Stimulated activated CD8-positive, alpha-beta memory T cell treated with anti-CD3 and anti-CD28 coated beads, Interleukin-4, amount 100 ng/mL, for 48 hours (primary cell): ENCODE data around the gene ZNF573.

Experiments used
- DNase-seq: peaks from one replicate; pipeline ENCODE4 v3.0.0-alpha.2; 2020

ZNF573 gene

DNA sequence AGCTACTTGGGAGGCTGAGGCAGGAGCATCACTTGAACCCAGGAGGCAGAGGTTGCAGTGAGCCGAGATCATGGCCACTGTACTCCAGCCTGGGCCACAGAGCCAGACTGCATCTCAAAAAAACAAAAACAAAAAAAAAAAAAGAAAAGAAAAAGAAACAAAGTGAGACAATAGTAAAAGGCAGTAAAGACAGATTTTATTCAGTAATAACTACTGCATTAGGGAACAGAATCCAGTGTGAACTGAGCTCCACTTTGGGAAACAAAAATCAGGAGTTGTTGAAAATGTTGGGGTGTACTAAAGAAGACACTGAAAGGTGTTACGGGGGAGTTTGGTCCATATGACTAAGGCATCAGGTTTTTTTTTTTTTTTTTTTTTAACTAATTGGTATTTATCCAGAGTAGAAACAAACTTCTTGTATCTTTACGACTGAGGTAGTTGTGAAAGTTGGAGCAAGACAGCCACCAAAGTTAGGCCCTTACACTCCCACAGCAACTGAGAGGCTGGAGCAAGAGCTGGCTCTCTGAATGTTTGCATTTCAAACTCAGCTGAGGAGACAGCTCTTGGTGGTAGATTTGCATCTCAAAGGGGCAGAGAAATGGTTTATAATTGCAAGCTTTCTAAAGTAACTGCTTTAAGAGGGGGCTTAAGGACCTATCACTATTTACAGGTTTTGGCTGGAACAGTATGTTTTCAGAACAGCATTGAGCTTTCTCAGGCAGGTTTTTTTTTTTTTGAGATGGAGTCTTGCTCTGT is 84.1 kb downstream of the ZNF573 start:
- no peak for DNase-seq

DNA sequence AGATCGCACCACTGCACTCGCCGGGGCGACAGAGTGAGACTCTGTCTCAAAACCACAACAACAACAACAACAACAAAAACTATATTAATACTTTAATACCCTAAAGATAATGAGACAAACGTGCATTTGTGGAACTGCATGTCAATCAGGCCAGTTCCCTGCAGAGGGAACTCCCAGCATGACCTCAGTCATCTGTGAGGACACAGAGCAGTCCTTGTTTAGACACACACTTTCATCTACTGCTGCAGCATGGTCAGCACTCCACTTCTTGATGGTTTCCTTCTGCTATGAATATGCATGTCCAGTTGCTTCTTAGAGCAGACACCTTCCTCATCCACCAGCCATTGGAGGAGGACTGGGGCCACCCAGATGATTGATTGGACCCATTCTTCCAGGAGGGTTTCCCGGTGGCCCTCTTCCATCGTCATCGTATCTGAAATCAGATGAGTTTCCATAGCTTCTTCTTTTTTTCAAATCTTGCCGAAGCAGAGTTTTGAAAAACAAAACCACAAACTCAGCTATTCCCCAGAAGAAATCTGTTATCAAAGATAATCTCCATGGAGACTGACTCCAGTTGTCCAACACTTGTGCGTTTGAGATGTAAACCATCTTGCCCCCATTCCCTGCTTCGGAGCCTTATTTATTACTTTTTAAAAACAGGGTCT is 86.3 kb downstream of the ZNF573 start:
- DNase-seq: no peak

DNA sequence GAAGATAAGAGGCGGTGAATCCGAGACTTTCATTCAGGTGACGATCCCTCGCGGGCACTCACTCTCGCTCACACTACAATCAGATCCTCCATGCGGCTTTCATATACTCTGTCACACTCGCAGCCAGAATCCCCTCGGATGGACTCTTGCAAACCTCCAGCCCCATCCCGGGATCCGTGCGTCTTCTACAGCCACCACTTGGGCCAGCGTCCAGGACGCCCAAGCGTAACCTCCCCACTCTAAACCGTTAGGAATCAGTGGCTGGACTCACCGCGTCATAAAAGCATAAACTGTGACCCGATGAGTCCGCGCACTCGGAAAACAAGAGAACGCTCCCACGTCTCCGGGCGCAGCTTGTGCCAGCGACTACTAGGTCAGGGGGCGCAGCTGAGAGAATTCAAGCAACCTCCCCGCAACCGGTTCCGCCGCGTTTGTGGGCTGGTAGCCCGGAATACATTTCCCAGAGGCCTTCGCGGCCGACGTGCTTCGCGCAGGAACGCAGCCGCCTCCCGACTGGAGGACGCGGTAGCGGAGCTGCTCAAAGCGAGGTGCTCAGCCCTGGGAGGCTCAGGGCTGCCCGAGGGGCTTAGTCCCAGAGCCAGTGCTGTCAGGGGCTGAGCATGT is 87.4 kb downstream of the ZNF573 start:
- DNase-seq: peak; percentile 84
